T-helper 1 cell (primary cell): ENCODE results near the gene TYK2.
"Not testable (repeated sequence)": the region's sequence is repeated elsewhere in the genome, so short reads cannot be mapped to it uniquely, and the experiment has no call there.

ENCODE experiments used
- DNase-seq, 5 donors: peaks; one replicate each; pipeline ENCODE4 v3.0.0-alpha.2; 2012 to 2020

The TYK2 gene

GRCh38 chr19:10407096-10407495, 26.7 kb upstream of the TYK2 start:
- no peak for DNase-seq

- no peak for DNase-seq
These were observed 25.8 kb upstream of the TYK2 start for GRCh38 chr19:10406191-10406590.

DNA sequence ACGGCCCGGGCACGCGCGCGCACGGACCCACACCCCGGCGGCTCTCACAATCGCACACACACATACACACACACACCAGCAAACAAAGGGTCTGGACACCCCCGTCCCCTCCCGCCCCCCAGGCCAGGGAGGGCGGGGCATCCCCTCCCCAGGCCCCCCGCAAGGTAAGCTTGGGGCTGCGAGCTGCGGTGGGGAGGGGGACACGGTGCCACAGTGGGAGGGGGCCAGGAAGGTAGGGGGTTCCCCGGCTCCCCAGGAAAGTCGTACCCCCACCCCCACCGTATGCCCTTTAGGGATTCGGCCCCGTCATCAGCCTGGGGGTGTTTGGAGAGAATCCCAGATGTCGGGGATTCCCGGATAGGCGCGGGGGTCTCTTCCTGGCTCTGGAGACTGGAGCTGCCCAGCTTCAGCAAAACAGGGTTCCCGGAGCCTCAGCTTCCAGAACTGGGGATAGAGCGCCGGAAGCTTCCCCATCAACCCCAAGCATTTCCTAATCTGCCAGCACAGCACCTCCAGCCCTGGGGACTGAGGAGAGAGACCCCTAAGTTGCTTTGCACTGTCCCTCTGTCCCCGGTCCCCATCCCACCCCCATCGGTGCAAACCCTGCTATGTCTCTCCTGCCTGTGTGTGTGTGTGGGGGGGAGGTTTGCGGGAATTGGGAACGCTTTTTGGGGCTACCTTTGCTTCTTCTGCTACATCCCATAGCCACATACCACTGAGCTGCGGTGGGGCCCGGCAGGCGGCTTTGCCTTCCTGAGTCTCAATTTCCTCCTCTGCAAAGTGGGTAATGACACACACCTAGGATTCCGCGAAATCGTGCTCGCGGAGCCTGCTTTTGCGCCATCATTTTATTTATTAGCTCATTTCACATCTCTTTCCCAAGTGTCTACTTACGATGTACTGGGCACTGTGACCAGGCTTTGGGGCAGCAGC, 24.8 kb upstream of the TYK2 start:
- DNase-seq, result peak in 2 of 5 donors; percentile 36 to 78

DNA sequence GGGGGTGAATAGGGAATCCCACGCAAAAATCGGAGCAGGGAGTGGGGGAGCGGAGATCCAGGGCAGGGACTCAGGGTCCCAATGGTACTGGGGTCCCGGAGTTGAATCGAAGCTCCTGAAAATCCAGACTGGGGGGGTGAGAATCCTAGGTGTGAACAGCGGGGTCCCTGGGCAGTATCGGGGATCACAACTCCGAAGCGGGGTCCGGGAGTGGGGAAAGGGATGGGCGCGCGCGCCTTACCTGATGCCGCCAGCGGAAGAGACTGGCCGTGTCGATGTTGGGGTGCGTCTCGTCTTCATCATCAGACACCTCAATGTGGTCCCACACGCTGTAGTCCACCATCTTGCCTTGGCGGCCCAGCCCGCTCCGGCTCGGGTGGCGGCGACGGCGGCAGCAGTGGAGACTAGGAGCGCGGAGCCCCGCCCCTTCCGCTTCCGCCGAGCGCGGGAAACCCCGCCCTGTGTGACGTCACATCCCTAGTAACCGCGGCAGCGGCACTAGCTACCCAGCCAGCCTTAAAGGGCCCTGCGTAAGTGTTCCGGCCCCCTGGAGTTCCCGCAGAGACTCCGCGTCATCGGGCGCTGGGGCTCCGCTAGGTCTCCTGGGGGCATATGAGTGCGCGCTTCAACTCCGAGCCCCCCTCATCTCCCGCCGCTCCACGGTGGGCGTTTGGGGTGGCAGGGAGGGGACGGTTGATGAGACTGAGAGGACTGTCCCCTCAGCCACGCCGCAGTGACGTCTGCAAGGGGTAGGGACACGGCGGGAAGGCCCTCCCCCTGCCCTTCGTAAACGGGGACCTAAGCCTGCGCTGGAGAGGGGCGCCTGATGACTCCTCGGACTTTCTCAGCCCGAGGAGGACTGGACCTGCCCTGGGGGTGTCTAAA, 23.0 kb upstream of the TYK2 start, which contains the start of gene CDC37:
Gene CDC37 (minus strand): TSS at position 406 of the 885 bp plus-strand sequence. CDS start 63 bp downstream, at position 343.
- peak; percentile 93 to 98 (median 97) for DNase-seq

DNA sequence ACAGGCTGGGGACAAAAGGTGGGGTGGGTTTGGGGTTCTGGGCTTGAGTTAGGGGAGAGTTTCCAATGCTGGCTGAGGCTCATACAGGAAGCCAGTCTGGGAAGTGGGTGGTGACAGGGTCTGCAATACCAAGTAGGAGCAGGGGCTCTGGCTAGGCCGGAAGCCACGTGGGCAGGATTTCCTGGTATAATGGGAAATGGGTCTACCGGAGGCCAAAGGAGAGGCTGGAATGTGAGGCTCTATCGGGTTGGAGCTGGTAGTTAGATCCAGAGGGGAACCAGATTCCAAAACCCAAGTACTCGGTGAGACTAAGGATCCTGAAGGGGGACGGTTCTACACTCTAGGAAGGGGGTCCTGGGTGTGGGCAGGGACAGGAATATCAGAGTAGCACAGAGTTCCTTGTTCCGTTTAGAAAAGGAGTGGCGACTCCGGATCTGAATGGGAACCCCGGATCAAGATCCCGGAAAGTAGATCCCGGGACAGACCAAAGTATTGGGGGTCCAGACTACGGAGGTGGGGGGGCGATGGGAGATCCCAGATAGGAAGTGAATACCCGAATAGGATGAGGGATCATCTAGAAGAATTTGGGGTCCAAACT, 22.2 kb upstream of the TYK2 start:
- no peak for DNase-seq

DNA sequence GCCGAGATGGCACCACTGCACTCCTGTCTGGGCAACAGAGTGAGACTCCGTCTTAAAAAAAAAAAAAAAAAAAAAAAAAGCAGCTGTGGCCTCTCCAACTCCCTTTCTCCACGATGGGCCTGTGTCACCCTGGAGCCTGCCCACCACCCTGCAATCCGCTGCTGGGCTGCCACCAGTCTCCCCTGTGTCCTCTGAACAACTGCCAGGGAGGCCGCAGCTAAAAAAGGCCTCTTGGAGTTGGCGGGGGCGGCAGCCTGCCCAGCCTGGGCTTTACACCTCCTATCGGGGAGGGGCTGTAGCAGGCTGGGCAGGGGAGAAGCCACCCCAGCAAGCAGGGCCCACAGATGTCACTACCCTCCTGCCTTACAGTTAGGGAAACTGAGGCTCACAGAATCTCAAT, 19.5 kb upstream of the TYK2 start:
- no peak for DNase-seq

GRCh38 chr19:10399340-10399739, 19.0 kb upstream of the TYK2 start:
- not testable (repeated sequence) for DNase-seq

DNA sequence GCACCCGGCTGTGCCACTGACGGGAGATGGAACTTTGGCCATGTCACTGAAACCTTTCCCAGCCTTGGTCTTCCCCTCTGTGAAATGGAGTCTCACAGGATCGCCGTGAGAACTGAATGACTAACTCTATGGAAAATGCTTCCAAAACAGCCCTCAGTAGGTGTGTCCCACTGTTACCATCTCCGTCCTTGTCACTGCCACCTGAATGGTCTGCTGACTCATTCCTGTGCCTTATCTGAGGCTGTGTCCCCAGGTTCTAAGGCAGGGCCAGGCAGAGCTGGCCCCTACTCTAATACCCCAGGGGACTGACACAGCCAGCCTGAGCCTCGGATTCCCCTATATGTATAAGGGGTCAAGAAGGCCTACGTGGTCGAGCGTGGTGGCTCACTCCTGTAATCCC, 18.4 kb upstream of the TYK2 start:
- no peak for DNase-seq

DNA sequence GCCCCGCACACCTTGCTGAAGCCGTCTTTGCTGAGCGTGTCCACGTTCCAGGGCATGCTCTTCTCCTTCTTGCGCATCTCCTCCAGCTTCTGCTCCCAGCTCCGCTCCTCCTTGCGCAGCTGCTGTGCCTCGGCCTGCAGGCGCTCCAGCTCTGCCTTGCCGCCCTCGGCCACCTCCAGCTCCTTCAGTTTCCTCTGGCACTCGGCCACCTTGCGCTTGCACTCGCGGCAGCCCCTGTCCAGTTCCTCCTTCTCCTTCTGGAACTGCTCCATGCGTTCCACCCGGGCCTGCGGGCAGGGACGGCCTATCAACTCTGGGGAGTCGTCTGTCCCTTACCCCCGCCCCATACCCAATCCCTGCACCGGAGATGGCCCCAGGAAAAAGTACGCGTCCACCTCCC, 15.5 kb upstream of the TYK2 start:
- DNase-seq, result no peak

DNA sequence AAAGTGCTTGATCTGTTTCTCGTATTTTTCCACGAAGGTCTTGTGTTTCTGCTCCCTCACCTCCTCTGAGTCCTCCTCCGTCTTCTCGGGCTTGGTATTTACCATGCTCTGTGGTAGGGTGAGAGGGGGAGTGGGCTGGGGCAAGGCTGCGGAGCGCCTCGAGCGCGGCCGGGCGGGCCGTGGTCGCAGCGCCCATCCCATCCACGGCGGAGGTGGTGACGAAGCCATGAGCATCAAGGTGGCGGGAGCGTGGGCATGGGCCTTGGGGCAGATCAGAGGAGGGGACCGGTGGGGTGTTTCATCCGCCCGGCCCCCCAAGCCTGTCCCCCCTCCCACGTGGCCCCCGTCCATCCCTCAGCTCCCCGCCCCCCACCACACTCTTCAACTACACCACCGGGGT, 15.1 kb upstream of the TYK2 start:
- DNase-seq, result no peak

GRCh38 chr19:10395003-10395402, 14.6 kb upstream of the TYK2 start:
- DNase-seq, result no peak

GRCh38 chr19:10393137-10393536, 12.8 kb upstream of the TYK2 start:
- no peak for DNase-seq

DNA sequence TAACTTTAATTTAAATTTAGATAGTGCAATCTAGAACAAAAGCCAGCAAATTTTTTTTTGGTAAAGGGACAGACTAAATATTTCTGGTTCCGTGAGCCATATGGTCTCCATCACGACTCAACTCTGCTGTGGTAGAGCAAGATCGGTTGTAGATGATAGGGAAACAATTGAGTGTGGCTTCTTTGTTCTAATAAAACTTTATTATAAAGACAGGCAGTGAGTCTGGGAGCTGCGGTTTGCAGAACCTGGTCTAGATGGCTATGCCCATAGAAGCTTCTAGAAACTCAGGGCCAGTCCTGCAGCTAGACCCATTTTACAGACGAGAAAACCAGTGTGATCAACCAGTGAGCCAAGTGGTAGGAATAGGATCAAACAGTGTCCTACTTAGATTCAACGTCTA, 11.7 kb upstream of the TYK2 start:
- no peak for DNase-seq

DNA sequence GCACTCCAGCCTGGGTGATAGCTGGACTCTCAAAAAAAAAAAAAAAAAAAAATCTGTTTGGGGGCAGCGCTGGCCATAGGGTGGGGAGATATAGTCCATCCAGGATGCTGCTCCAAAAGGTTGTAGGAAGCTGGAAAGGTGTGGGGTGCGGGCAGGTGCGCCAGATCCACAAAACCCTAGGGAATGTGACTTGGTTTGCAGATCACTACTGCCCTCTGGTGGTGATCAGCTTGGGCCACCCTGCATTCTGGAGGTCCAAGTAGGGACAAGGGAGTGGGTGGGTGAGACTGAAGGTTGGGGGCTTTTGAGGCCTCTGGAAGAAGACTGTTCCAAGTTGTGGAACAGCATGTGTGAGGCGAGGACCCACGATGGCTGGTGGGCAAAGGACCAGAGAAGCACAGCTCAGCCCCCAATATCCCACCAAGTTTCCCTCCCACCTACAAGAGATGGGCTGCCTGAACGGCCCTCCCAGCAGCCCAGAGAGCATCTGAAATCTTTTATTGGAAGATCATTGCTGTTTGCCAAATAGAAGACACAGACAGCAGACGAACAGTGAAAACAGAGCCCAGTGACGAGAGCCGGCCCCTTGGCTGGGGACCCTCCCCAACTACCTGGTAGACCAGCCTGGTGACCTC, 10.4 kb upstream of the TYK2 start:
- DNase-seq, result peak; percentile 31 to 67 (median 55)

DNA sequence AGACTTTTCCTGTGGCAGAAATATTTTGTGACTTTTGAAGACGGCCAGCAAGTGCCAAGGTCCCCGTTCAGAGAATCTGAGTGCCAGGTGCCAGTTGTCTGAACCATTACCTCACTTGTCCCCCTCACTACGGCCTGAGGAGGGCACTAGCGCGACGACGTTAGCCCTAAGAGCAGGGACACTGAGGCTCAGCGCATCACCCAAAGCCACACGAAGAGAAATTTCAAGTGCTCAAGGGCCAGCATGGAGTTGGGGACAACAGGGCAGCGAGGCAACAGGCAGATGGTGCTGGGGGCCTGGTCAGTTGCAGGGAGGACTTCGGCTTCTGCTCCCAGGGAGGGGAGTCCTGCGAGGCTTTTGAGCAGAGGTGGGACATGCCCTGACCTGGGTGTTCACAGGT, 9.5 kb upstream of the TYK2 start:
- no peak for DNase-seq

DNA sequence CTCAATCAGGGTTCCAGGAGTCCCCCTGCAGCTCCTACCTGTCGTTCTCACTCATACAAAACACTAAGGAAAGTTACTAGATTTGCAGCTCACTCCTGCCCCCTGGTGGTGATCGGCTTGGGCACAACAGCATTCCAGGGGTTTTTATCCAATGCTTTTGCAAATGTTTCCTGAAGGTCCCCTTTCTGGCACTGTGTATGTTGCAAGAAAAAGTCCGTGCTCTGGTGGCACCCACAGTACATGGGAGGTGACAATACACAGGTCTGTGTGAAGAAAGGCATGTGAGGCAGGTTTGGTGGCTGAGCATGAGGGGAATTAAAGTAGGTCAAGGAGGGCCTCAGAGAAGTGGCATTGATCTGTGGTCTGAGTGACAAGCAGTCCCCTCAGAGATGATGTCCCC, 8.6 kb upstream of the TYK2 start:
- DNase-seq, result peak; percentile 49 to 84 (median 66)

GRCh38 chr19:10384580-10384979, 4.2 kb upstream of the TYK2 start:
- DNase-seq, result no peak

- not testable (repeated sequence) for DNase-seq
These were observed 2.8 kb upstream of the TYK2 start for GRCh38 chr19:10383223-10383499.

- no peak for DNase-seq
These were observed 476 bp downstream of the TYK2 start for GRCh38 chr19:10379880-10380312.

DNA sequence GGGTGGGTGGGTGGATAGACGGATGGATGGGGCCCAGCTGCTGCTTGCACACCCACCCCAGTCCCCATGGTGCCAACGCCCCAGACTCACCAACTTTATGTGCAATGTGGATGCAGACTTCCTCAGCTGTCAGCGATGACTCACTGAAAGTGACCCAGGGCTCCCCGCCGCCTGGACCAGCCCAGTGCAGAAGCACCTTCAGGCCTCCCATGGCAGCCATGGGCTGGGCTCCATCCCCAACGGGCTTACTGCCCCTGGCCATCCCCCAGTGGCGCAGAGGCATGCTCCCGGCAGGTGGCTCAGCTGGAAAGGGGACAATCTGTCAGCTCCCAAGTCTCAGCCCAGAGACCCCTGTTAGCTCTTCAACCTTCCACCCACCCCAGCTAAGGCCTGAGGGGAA, 2.2 kb downstream of the TYK2 start:
- DNase-seq, result no peak

DNA sequence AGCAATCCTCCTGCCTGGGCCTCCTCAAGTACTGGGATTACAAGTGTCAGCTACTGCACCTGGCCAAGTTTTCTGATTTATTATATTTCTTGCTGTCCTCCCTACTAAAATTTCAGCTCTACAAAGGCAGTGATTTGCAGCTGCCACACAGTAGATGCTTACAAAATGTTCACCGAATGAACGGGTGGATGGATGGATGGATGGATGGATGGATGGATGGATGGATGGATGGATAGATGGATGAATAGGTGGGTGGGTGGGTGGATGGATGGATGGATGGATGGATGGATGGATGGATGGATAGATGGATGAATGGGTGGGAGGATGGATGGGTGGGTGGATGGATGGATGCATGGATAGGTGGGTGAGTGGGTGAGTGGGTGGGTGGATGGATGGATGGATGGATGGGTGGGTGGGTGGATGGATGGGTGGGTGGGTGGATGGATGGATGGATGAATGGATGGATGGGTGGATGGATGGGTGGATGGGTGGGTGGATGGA, 3.2 kb downstream of the TYK2 start:
- DNase-seq, result not testable (repeated sequence)

DNA sequence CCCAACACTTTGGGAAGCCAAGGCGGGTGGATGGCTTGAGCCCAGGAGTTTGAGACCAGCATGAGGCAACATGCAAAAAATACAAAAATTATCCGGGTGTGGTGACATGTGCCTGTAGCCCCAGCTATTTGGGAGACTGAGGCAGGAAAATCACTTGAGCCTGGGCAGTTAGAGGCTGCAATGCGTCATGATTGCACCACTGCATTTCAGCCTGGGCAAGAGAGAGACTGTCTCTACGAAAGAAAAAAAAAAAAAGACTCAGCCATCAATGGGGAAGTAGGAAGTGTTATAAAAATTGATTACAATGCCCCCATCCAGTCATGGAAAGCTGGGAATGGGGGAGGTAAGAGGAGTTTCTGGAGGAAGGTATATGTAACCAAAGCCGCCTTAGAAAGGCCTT, 5.4 kb downstream of the TYK2 start:
- DNase-seq, result no peak

- no peak for DNase-seq
These were observed 7.7 kb downstream of the TYK2 start for GRCh38 chr19:10372690-10373089.
